ENCODE measurements around the gene NBAS.

- TF ChIP-seq CTCF (conservative IDR thresholded peaks at IDR 0.05; ENCODE audit: low read depth, low read length) (no peak), FOS (IDR thresholded peaks at IDR 0.05; ENCODE audit: low read depth, low read length) (no peak), POLR2A (IDR thresholded peaks at IDR 0.05; ENCODE audit: low read depth, low read length) (no peak), ELK1 (IDR thresholded peaks at IDR 0.05; ENCODE audit: borderline replicate concordance, low read depth, low read length) (no peak), MAFK (IDR thresholded peaks at IDR 0.05; ENCODE audit: low read depth, low read length) (no peak), CEBPB (IDR thresholded peaks at IDR 0.05; ENCODE audit: low read depth, low read length) (no peak), MXI1 (IDR thresholded peaks at IDR 0.05; ENCODE audit: borderline replicate concordance, low read depth, low read length) (no peak), RFX5 (IDR thresholded peaks at IDR 0.05; ENCODE audit: low read depth, low read length) (no peak), RCOR1 (IDR thresholded peaks at IDR 0.05; ENCODE audit: insufficient replicate concordance, low read length) (no peak), RAD21 (IDR thresholded peaks at IDR 0.05; ENCODE audit: low read length) (no peak), BHLHE40 (IDR thresholded peaks at IDR 0.05; ENCODE audit: low read depth, low read length) (no peak), MAZ (IDR thresholded peaks at IDR 0.05; ENCODE audit: borderline replicate concordance, low read depth, low read length) (no peak)
- TF ChIP-seq, protein P1, sequence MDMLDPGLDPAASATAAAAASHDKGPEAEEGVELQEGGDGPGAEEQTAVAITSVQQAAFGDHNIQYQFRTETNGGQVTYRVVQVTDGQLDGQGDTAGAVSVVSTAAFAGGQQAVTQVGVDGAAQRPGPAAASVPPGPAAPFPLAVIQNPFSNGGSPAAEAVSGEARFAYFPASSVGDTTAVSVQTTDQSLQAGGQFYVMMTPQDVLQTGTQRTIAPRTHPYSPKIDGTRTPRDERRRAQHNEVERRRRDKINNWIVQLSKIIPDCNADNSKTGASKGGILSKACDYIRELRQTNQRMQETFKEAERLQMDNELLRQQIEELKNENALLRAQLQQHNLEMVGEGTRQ (IDR thresholded peaks at IDR 0.05; ENCODE audit: low read depth, low read length): no peak
These were observed 172.5 kb downstream of the NBAS start for GRCh38 chr2:15388406-15389325.

All from IMR-90 (cell line).